ENCODE measurements around the gene IER5. TPM values are rescaled to one million over a fixed set of nuclear protein-coding genes. Genes with fewer than 3 reads are reported as not detected.

IER5 gene
- total RNA-seq, 1 experiment from 2014 or later, result 18.2 TPM

- CTCF ChIA-PET, result no interaction called here
- Mint-ChIP-seq H3K9me3 (no peaks in the 10 kb centered on the region), H3K27ac (no peak overlapping the region), H3K4me3 (no peak overlapping the region), H3K36me3 (no peaks in the 10 kb centered on the region), H3K27me3 (ENCODE audit: low read depth) (peaks cover 3% of the 10 kb centered on the region; the same call in 1 of the 2 replicates), H3K4me1 (peaks cover 47% of the 10 kb centered on the region)
- no peak for DNase-seq (ENCODE audit: low spot score)
- ATAC-seq, result no peak
- POLR2A ChIA-PET, result no interaction called here
- no peak for TF ChIP-seq OVOL2 (CRISPR knock-in tag; IDR thresholded peaks at IDR 0.05; ENCODE audit: borderline replicate concordance)
- TF ChIP-seq, protein P1, sequence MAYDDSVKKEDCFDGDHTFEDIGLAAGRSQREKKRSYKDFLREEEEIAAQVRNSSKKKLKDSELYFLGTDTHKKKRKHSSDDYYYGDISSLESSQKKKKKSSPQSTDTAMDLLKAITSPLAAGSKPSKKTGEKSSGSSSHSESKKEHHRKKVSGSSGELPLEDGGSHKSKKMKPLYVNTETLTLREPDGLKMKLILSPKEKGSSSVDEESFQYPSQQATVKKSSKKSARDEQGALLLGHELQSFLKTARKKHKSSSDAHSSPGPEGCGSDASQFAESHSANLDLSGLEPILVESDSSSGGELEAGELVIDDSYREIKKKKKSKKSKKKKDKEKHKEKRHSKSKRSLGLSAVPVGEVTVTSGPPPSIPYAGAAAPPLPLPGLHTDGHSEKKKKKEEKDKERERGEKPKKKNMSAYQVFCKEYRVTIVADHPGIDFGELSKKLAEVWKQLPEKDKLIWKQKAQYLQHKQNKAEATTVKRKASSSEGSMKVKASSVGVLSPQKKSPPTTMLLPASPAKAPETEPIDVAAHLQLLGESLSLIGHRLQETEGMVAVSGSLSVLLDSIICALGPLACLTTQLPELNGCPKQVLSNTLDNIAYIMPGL (CRISPR knock-in tag; IDR thresholded peaks at IDR 0.05), result no peak
- TF ChIP-seq, protein P2, sequence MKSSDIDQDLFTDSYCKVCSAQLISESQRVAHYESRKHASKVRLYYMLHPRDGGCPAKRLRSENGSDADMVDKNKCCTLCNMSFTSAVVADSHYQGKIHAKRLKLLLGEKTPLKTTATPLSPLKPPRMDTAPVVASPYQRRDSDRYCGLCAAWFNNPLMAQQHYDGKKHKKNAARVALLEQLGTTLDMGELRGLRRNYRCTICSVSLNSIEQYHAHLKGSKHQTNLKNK (CRISPR knock-in tag; IDR thresholded peaks at IDR 0.05), result no peak
- no peak for TF ChIP-seq RELA (CRISPR knock-in tag; IDR thresholded peaks at IDR 0.05; ENCODE audit: borderline replicate concordance)
- TF ChIP-seq JUN (CRISPR knock-in tag; IDR thresholded peaks at IDR 0.05), result no peak
- TF ChIP-seq, protein P3, sequence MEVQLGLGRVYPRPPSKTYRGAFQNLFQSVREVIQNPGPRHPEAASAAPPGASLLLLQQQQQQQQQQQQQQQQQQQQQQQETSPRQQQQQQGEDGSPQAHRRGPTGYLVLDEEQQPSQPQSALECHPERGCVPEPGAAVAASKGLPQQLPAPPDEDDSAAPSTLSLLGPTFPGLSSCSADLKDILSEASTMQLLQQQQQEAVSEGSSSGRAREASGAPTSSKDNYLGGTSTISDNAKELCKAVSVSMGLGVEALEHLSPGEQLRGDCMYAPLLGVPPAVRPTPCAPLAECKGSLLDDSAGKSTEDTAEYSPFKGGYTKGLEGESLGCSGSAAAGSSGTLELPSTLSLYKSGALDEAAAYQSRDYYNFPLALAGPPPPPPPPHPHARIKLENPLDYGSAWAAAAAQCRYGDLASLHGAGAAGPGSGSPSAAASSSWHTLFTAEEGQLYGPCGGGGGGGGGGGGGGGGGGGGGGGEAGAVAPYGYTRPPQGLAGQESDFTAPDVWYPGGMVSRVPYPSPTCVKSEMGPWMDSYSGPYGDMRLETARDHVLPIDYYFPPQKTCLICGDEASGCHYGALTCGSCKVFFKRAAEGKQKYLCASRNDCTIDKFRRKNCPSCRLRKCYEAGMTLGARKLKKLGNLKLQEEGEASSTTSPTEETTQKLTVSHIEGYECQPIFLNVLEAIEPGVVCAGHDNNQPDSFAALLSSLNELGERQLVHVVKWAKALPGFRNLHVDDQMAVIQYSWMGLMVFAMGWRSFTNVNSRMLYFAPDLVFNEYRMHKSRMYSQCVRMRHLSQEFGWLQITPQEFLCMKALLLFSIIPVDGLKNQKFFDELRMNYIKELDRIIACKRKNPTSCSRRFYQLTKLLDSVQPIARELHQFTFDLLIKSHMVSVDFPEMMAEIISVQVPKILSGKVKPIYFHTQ (CRISPR knock-in tag; IDR thresholded peaks at IDR 0.05), result no peak
- TF ChIP-seq ZNF219 (CRISPR knock-in tag; IDR thresholded peaks at IDR 0.05; ENCODE audit: borderline replicate concordance), result no peak
- TF ChIP-seq FOXK1 (CRISPR knock-in tag; IDR thresholded peaks at IDR 0.05), result no peak
- TF ChIP-seq ZSCAN18 (CRISPR knock-in tag; IDR thresholded peaks at IDR 0.05), result no peak
- no peak for TF ChIP-seq CBFB (CRISPR knock-in tag; IDR thresholded peaks at IDR 0.05; ENCODE audit: low read depth)
- TF ChIP-seq ESRRA (CRISPR knock-in tag; IDR thresholded peaks at IDR 0.05; ENCODE audit: borderline replicate concordance), result no peak
- TF ChIP-seq RORB (CRISPR knock-in tag; IDR thresholded peaks at IDR 0.05), result no peak
- TF ChIP-seq, protein P4, sequence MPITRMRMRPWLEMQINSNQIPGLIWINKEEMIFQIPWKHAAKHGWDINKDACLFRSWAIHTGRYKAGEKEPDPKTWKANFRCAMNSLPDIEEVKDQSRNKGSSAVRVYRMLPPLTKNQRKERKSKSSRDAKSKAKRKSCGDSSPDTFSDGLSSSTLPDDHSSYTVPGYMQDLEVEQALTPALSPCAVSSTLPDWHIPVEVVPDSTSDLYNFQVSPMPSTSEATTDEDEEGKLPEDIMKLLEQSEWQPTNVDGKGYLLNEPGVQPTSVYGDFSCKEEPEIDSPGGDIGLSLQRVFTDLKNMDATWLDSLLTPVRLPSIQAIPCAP (CRISPR knock-in tag; IDR thresholded peaks at IDR 0.05), result no peak
- no peak for TF ChIP-seq PREB (CRISPR knock-in tag; IDR thresholded peaks at IDR 0.05; ENCODE audit: borderline replicate concordance)
- no peak for TF ChIP-seq E2F4 (CRISPR knock-in tag; IDR thresholded peaks at IDR 0.05; ENCODE audit: borderline replicate concordance, low read depth)
These were observed 48.8 kb downstream of the IER5 start for GRCh38 chr1:181137217-181137743.

GRCh38 chr1:181139631-181140061, 51.1 kb downstream of the IER5 start:
- TF ChIP-seq ZNF423 (CRISPR knock-in tag; IDR thresholded peaks at IDR 0.05), result no peak
- TF ChIP-seq HMGA2 (CRISPR knock-in tag; IDR thresholded peaks at IDR 0.05), result no peak
- H3K27me3 Mint-ChIP-seq (ENCODE audit: low read depth), result peaks cover 10% of the 10 kb centered on the region; the same call in 1 of the 2 replicates
- H3K4me3 Mint-ChIP-seq, result no peak overlapping the region
- no peaks in the 10 kb centered on the region for H3K36me3 Mint-ChIP-seq
- H3K4me1 Mint-ChIP-seq, result peaks cover 30% of the 10 kb centered on the region
- H3K9me3 Mint-ChIP-seq, result no peaks in the 10 kb centered on the region
- ChIA-PET POLR2A (no interaction called here), CTCF (interaction anchor here (5.7 kb wide), 1 partner anchor 56 kb away, joined by 43 read pairs; no protein-coding TSS in a partner anchor)
- DNase-seq (ENCODE audit: low spot score) (no peak), ATAC-seq (no peak)
- H3K27ac Mint-ChIP-seq, result no peak overlapping the region
